Activated T-cell treated with anti-CD3 and anti-CD28 coated beads, Interleukin-2, amount 50 U/mL, for 24 hours (primary cell): ENCODE results near the gene FMC1.
A peak's percentile ranks its signal among the peaks of the same experiment; 100 is the strongest.
"Not testable (repeated sequence)": the region's sequence is repeated elsewhere in the genome, so short reads cannot be mapped to it uniquely, and the experiment has no call there.

Experiments
- DNase-seq: peaks from one replicate; pipeline ENCODE4 v3.0.0-alpha.2; 2020
- H3K27ac Mint-ChIP-seq: 2 replicates; pipeline ENCODE4 v1.8.0; 2020; ENCODE audit warnings: mild to moderate bottlenecking, mixed read lengths
- H3K27me3 Mint-ChIP-seq: 2 replicates; pipeline ENCODE4 v1.8.0; 2020; ENCODE audit warnings: mixed read lengths
- H3K36me3 Mint-ChIP-seq: 2 replicates; pipeline ENCODE4 v1.8.0; 2020; ENCODE audit warnings: low read depth, mixed read lengths
- H3K4me1 Mint-ChIP-seq: 2 replicates; pipeline ENCODE4 v1.8.0; 2020; ENCODE audit warnings: low read depth, mixed read lengths
- H3K4me3 Mint-ChIP-seq: 2 replicates; pipeline ENCODE4 v1.8.0; 2020; ENCODE audit warnings: mild to moderate bottlenecking, moderate library complexity, mixed read lengths
- H3K9me3 Mint-ChIP-seq: 2 replicates; pipeline ENCODE4 v1.8.0; 2020; ENCODE audit warnings: mixed read lengths

The FMC1 gene, protein sequence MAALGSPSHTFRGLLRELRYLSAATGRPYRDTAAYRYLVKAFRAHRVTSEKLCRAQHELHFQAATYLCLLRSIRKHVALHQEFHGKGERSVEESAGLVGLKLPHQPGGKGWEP

DNA sequence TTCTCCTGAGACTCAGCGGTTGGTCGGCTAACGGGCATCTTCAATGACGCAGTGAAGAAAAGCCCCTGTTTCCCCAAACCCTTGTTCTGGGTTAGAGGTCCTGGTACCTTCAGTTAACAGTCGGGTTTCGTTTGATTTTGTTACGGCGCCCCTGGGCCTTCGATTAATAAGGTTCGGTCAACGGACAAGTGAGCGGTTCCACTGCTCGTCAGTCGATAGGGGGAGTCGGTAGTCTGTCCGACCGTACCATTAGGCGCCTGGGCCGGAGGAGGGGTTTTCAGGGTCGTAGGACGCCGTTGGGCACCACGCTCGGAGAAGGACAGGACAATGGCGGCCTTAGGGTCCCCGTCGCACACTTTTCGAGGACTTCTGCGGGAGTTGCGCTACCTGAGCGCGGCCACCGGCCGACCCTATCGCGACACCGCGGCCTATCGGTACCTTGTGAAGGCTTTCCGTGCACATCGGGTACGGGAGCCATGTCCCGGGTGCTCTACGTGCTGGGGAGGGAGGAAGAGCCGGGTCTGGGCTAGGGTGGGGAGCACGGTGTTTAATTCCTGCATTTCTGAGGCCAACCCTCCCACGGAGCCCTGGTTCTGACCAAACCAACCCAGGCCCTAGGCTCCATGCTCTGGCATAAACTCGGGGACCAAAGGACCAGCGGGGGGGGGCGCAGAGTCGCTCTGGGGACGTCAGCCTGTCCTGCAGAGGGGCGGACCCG is at the start of gene FMC1:
FMC1 (plus strand) TSS at position 280 of the 718 bp plus-strand sequence; CDS start at position 328, 48 bp downstream.
- H3K4me3 Mint-ChIP-seq: peak within 1 kb of the TSS; percentile 95
- peaks cover 6% of the 10 kb centered on the region for H3K9me3 Mint-ChIP-seq
- H3K27me3 Mint-ChIP-seq: peaks cover 3% of the 10 kb centered on the region
- peaks cover 35% of the 10 kb centered on the region for H3K4me1 Mint-ChIP-seq
- H3K36me3 Mint-ChIP-seq: peaks cover 45% of the 10 kb centered on the region
- DNase-seq: peak; percentile 90
- peak within 1 kb of the TSS; percentile 100 for H3K27ac Mint-ChIP-seq

DNA sequence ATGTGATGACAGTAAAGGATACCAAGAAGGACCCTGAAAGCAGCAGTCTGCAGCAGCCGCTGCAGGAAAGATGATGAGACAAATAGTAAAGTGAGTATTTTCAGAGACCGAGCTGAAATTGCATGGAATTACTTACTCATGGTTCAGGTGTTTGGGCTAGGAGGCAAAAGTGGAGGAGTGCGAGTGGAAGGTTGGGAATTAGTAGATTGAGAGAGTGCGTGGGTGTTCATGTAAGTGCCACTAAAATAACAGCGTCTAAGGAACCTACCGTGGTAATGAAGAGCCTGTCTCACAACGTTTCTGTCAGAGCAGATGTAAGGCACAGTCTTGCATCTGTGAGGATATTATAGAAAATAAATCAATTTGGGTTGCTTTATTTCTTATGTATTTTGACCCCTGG is 48.3 kb upstream of the FMC1 start:
- no peaks in the 10 kb centered on the region for H3K27me3 Mint-ChIP-seq
- DNase-seq: no peak
- H3K4me3 Mint-ChIP-seq: no peak overlapping the region
- H3K27ac Mint-ChIP-seq: peak overlapping the region; percentile 27
- H3K4me1 Mint-ChIP-seq: peaks cover 4% of the 10 kb centered on the region
- H3K36me3 Mint-ChIP-seq: peaks cover 30% of the 10 kb centered on the region
- H3K9me3 Mint-ChIP-seq: no peaks in the 10 kb centered on the region

DNA sequence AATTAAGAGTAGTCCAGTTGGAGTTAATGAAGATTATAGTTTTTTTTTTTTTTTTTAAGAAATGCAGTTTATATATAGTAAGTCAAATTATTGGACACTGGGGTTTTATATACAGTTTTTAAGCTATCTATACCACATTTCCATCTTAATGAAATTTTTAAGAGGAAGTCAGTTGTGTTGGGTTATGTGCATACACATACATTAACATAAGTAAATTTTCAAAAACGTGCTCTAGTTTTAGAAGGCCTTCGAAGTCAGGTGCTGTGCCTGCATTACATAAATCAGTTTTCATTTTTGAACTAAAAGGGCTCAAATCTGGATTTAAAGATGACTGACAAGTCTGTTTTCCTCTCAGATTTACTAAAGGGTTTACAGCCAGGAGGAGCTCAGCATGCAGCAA is 47.6 kb upstream of the FMC1 start:
- no peak overlapping the region for H3K4me3 Mint-ChIP-seq
- H3K27ac Mint-ChIP-seq: no peak overlapping the region
- peaks cover 30% of the 10 kb centered on the region for H3K36me3 Mint-ChIP-seq

DNA sequence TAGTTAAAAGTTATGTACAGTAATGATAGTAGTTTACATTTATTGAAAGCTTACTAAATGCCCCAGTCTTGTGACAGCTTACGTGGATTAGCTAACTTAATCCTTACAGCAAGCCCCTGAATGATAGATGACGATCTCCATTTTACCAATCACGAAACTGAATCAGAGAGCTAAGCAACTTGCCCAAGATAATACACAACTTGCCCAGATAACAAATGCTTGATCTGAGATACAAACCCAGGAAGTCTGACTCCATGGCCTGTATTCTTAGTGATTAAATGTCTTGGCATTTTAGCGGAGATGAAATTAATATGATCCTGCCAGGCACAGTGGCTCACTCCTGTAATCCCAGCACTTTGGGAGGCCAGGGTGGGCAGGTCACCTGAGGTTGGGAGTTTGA is 46.9 kb upstream of the FMC1 start:
- peaks cover 4% of the 10 kb centered on the region for H3K4me1 Mint-ChIP-seq
- peaks cover 35% of the 10 kb centered on the region for H3K36me3 Mint-ChIP-seq
- H3K9me3 Mint-ChIP-seq: no peaks in the 10 kb centered on the region
- H3K27me3 Mint-ChIP-seq: no peaks in the 10 kb centered on the region
- H3K4me3 Mint-ChIP-seq: no peak overlapping the region
- DNase-seq: no peak
- H3K27ac Mint-ChIP-seq: no peak overlapping the region

More for the DNA sequence above, 47.6 kb upstream of the FMC1 start:
- Mint-ChIP-seq H3K27me3 (no peaks in the 10 kb centered on the region), H3K4me1 (peaks cover 4% of the 10 kb centered on the region), H3K9me3 (no peaks in the 10 kb centered on the region)
- no peak for DNase-seq

DNA sequence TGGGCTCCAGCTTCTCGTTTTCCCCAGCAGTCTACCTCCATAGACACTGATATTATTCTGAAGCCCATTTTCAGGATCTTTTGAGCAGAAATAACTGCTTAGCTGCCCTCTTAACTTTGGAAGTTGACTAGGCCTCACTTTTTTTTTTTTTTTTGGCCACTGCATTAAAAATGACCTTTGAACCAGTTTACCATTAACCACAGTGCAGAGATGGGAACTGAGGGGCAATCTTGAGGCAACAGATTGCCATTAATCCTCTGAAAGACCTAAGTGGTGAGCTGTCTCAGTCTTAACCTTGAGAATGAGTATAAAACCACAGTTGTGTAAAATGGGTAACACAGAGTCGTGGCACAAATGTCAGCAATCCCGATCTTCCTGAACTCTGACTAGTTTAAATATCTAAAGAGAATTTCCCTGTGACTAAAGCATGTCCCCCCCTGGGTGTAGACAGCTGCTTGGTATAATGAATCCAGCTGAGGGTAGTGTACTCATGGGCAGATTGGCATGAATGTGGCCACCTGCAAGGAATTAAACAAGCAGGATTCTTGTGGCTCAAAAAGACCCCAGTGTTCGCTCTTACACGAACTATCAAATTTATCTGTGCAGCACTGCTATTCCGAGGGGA is 46.1 kb upstream of the FMC1 start:
- H3K27ac Mint-ChIP-seq: no peak overlapping the region
- H3K36me3 Mint-ChIP-seq: peaks cover 44% of the 10 kb centered on the region
- no peaks in the 10 kb centered on the region for H3K27me3 Mint-ChIP-seq
- no peaks in the 10 kb centered on the region for H3K9me3 Mint-ChIP-seq
- no peak overlapping the region for H3K4me3 Mint-ChIP-seq
- H3K4me1 Mint-ChIP-seq: peaks cover 4% of the 10 kb centered on the region
- DNase-seq: no peak

DNA sequence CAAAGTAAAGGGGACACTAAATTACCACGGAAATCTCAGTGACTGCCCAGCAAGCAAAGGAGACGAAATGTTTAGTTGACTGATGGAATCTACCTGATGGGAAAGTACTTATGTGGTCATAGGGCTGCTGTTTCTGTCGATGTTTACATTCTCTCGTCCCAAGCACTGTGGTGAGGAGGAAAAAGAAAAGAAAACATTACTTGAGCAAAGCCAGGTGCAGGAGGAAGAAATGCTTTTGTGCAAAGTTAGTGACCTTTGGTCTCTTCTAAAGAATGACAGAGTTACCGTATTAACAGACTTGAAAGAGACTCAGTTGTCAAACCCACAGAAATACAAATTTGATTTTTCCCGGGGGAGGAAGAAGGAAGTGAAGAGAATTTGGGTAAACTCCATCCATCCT is 43.3 kb upstream of the FMC1 start:
- no peak overlapping the region for H3K4me3 Mint-ChIP-seq
- no peak overlapping the region for H3K27ac Mint-ChIP-seq
- H3K27me3 Mint-ChIP-seq: no peaks in the 10 kb centered on the region
- H3K4me1 Mint-ChIP-seq: peaks cover under 1% of the 10 kb centered on the region
- peaks cover 53% of the 10 kb centered on the region for H3K36me3 Mint-ChIP-seq
- no peak for DNase-seq
- no peaks in the 10 kb centered on the region for H3K9me3 Mint-ChIP-seq

DNA sequence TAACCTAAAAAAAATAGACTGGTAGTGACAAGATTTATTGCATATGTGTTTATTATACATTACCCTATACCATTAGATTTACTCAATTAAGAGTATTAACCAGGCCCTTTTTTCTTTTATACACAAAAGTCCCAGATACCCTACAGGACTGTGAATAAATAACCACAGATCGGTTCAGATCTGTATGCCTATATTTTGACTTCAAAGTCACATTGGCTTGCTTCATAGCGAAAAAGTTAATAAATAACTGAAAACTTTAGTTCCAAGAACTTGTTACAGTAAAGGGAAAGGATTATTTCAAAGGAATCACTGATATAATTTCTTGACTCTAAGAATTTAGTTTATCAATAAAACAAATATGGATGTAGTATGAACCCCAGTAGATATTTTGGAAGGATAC is 41.8 kb upstream of the FMC1 start:
- peaks cover 50% of the 10 kb centered on the region for H3K36me3 Mint-ChIP-seq
- no peaks in the 10 kb centered on the region for H3K27me3 Mint-ChIP-seq
- H3K4me3 Mint-ChIP-seq: no peak overlapping the region
- DNase-seq: no peak
- no peak overlapping the region for H3K27ac Mint-ChIP-seq
- no peaks in the 10 kb centered on the region for H3K4me1 Mint-ChIP-seq
- H3K9me3 Mint-ChIP-seq: no peaks in the 10 kb centered on the region

DNA sequence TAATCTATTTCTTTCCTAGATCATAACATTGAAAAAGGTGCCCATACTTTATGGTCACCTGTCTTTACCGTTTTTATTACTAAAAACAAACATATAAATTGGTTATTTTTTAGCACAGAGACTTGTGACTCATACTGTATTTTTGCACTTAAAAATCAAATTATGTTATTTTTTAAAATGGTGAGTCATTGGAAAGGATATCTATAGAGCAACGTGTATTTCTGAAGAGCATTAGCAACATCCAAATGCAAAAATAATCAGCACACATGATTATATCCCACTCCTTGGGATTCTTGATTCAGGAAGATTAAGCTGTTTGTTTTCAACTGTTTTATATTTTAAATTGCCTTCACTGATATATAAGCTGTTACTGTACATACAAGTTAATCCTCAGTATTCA is 40.7 kb upstream of the FMC1 start:
- H3K27ac Mint-ChIP-seq: no peak overlapping the region
- H3K36me3 Mint-ChIP-seq: peaks cover 41% of the 10 kb centered on the region
- no peaks in the 10 kb centered on the region for H3K27me3 Mint-ChIP-seq
- H3K4me3 Mint-ChIP-seq: no peak overlapping the region
- DNase-seq: no peak
- H3K9me3 Mint-ChIP-seq: no peaks in the 10 kb centered on the region
- H3K4me1 Mint-ChIP-seq: no peaks in the 10 kb centered on the region

DNA sequence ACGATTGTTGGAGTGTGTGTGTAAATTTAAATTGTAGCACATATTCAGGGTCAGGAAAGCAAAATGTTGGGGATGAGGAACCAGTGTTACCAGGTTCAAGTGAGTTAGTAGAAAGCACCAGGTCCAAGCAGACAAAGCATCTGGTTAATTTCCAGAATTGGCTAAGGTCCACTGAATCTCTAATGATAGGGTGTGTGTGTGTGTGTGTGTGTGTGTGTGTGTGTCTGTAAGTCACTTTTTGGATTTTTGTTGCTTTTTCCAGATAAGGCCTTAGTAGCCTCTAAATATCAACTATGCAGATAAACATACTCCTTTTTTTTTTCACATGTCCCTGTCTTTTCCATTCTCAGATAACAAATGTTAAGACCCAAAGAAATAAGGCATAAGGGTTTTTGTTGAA is 36.6 kb upstream of the FMC1 start:
- H3K27me3 Mint-ChIP-seq: no peaks in the 10 kb centered on the region
- H3K27ac Mint-ChIP-seq: no peak overlapping the region
- no peaks in the 10 kb centered on the region for H3K4me1 Mint-ChIP-seq
- H3K9me3 Mint-ChIP-seq: no peaks in the 10 kb centered on the region
- H3K36me3 Mint-ChIP-seq: peaks cover 20% of the 10 kb centered on the region
- DNase-seq: no peak
- no peak overlapping the region for H3K4me3 Mint-ChIP-seq

DNA sequence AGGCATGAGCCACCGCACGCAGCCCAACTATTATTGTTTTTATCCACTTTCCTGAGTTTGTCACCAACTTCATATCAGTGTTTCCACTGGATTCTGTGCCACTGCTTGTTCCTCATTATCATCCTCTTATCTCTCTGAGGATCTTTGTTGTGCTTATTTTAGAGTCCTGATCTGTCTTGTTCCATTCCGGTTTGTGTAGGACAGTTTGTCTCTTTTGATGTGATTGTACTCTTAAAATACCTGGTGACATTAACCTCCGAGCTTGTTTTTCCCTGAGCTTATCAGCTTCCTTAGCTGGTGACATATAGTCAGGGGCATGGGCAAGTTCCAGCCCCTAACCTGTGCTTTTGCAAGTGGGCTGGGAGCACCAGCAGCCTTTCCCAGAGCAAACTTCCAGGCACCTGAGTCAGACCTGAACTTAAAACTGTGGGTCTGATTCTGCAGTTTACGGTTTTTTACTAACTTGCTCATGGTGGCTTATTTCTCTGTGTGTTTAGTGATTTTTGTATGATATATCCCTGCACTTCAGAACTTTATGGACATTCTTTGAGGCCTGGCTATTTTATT is 23.1 kb upstream of the FMC1 start:
- H3K36me3 Mint-ChIP-seq: no peaks in the 10 kb centered on the region
- H3K27ac Mint-ChIP-seq: no peak overlapping the region
- H3K9me3 Mint-ChIP-seq: no peaks in the 10 kb centered on the region
- no peak overlapping the region for H3K4me3 Mint-ChIP-seq
- no peaks in the 10 kb centered on the region for H3K4me1 Mint-ChIP-seq
- no peaks in the 10 kb centered on the region for H3K27me3 Mint-ChIP-seq
- DNase-seq: no peak

DNA sequence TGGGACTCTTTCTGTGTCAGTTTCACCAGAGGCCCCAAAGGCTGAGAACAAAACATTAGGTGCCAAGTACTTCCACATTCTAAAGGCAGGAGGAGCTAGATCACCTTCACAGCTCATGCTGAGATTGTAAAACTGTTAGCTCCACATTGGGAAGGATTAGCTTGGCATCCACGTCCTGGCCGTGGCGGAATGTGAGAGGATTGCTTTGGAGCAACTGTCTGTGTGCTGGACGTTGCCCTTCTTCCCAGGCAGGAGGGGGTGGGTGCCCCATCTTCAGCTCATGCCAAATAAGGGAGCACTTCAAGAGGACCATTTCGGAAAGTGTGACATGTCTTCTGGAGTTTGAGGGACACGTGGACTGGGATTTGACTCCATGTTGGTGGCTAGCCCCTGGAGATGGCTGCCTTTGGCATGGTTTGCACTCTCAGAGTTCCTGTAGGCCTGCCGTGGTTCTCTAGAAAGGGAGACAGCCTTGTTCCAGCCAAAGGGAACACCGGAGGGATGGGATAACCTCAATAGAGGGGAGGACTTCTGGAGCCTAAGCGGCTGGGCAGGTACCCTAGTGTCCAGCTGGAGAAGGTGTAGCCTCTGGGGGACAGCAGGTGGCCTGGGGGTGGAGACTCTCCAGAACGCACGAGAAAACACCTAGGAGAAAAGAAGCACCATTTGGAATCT is 19.9 kb upstream of the FMC1 start:
- Mint-ChIP-seq H3K36me3 (no peaks in the 10 kb centered on the region), H3K4me1 (no peaks in the 10 kb centered on the region), H3K27me3 (no peaks in the 10 kb centered on the region), H3K4me3 (no peak overlapping the region), H3K27ac (no peak overlapping the region), H3K9me3 (no peaks in the 10 kb centered on the region)
- DNase-seq: no peak

DNA sequence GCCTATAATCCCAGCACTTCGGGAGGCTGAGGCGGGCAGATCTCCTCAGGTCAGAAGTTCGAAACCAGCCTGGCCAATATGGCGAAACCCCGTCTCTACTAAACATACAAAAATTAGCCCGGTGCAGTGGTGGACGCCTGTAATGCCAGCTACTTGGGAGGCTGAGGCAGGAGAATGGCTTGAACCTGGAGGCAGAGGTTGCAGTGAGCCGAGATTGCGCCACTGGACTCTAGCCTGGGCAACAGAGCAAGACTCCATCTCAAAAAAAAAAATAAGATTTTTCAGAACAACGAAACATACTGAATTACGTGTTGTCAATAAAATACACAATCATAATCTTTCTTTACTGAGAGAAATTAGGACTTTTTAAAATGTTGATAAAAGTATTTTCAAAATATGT is 16.4 kb upstream of the FMC1 start:
- H3K4me1 Mint-ChIP-seq, H3K36me3 Mint-ChIP-seq, H3K27me3 Mint-ChIP-seq: not testable (repeated sequence)

DNA sequence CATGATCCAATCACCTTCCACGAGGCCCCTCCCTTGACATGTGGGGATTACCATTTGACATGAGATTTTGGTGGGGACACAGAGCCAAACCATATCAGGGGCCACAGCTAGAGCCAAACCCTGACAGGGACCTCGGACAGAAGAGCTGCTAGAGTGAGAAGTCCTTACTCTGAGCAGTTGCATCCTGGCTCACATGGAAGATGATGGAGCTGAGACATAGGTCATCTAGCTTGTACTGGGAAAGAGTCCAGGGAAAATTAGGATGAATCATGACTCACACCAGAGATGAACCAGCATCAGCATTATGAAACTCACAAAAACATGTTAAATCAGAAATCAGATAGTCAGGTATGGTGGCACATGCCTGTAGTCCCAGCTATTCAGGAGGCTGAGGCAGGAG is 12.8 kb upstream of the FMC1 start:
- no peak overlapping the region for H3K4me3 Mint-ChIP-seq
- peaks cover 18% of the 10 kb centered on the region for H3K4me1 Mint-ChIP-seq

More for the DNA sequence above, 16.4 kb upstream of the FMC1 start:
- not testable (repeated sequence) for H3K9me3 Mint-ChIP-seq, H3K27ac Mint-ChIP-seq, DNase-seq, H3K4me3 Mint-ChIP-seq

DNA sequence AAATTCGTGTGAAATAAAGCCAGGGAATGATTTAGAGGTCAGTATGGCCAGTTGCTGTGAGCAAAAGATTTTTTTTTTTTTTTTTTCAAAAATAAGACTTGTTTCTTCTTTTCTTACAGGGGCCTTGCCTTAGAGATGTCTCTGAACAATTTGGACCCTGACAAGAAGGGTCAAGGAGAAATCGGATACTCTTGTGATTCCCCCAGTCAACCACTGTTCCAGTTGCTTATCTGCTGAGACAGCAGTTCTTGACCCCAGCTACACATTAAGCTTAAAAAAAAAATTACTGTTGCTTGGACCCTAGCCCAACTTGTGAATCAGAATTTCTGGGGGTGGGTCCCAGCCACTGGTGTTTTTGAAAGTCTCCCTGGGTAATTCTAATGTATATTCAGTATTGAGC is 12.0 kb upstream of the FMC1 start:
- H3K4me3 Mint-ChIP-seq: no peak overlapping the region
- H3K27me3 Mint-ChIP-seq: no peaks in the 10 kb centered on the region
- no peaks in the 10 kb centered on the region for H3K36me3 Mint-ChIP-seq
- H3K4me1 Mint-ChIP-seq: peaks cover 18% of the 10 kb centered on the region
- H3K9me3 Mint-ChIP-seq: no peaks in the 10 kb centered on the region
- H3K27ac Mint-ChIP-seq: no peak overlapping the region
- no peak for DNase-seq

More for the DNA sequence above, 12.8 kb upstream of the FMC1 start:
- H3K9me3 Mint-ChIP-seq: no peaks in the 10 kb centered on the region
- no peak overlapping the region for H3K27ac Mint-ChIP-seq
- no peaks in the 10 kb centered on the region for H3K27me3 Mint-ChIP-seq
- no peaks in the 10 kb centered on the region for H3K36me3 Mint-ChIP-seq
- DNase-seq: no peak
